ENCODE measurements around the gene EPHA10. TPM values are rescaled to one million over a fixed set of nuclear protein-coding genes. Genes with fewer than 3 reads are reported as not detected.

Gene EPHA10
- total and polyA plus RNA-seq, 4 donors, result under 0.01 to 0.09 (median 0.03) TPM; not detected in 1

- TF ChIP-seq RAD21 (IDR thresholded peaks at IDR 0.05), result peak; percentile 87 to 94
- TF ChIP-seq CTCF (IDR thresholded peaks at IDR 0.05; ENCODE audit: low read depth, low read length, missing input control), result peak; percentile 81
- no peak for TF ChIP-seq FOXA2 (IDR thresholded peaks at IDR 0.05)
- TF ChIP-seq YY1 (IDR thresholded peaks at IDR 0.05), result no peak
- TF ChIP-seq MAX (IDR thresholded peaks at IDR 0.05), result no peak
- TF ChIP-seq HNF4A (conservative IDR thresholded peaks at IDR 0.05), result no peak
- H3K4me3 ChIP-seq (ENCODE audit: low read depth in 1 of 3, low read length in 3 of 3), result no peak overlapping the region
- H3K4me1 ChIP-seq (ENCODE audit: control insufficient read depth in 4 of 4, insufficient read depth in 4 of 4, low read length in 3 of 4), result no peaks in the 10 kb centered on the region
- H3K36me3 ChIP-seq (ENCODE audit: control insufficient read depth in 4 of 4, insufficient read depth in 3 of 4, low read depth in 1 of 4, low read length in 3 of 4), result peaks cover 6 to 48% (median 17%) of the 10 kb centered on the region in 4 donors
- no peak overlapping the region for H3K9ac ChIP-seq (ENCODE audit: low read depth in 1 of 2, low read length in 2 of 2)
- 80% methylated on average over 5 of the region's 5 CpGs for WGBS
- peak; percentile 84 for DNase-seq (ENCODE audit: low spot score)
- H3K27ac ChIP-seq (ENCODE audit: low read depth in 1 of 2, low read length in 2 of 2), result no peak overlapping the region
- no peaks in the 10 kb centered on the region for H3K27me3 ChIP-seq (ENCODE audit: control insufficient read depth in 4 of 4, insufficient read depth in 4 of 4, low read length in 3 of 4)
- H3K9me3 ChIP-seq (ENCODE audit: control insufficient read depth in 4 of 4, low read length in 3 of 4), result no peaks in the 10 kb centered on the region
Measured at GRCh38 chr1:37682334-37682987, 82.5 kb downstream of the EPHA10 start.

- Histone ChIP-seq H3K27me3 (ENCODE audit: control insufficient read depth in 4 of 4, insufficient read depth in 4 of 4, low read length in 3 of 4) (no peaks in the 10 kb centered on the region), H3K4me3 (ENCODE audit: low read depth in 1 of 3, low read length in 3 of 3) (no peak overlapping the region), H3K4me1 (ENCODE audit: control insufficient read depth in 4 of 4, insufficient read depth in 4 of 4, low read length in 3 of 4) (no peaks in the 10 kb centered on the region), H3K9me3 (ENCODE audit: control insufficient read depth in 4 of 4, low read length in 3 of 4) (no peaks in the 10 kb centered on the region), H3K27ac (ENCODE audit: low read depth in 1 of 2, low read length in 2 of 2) (no peak overlapping the region), H3K9ac (ENCODE audit: low read depth in 1 of 2, low read length in 2 of 2) (no peak overlapping the region), H3K36me3 (ENCODE audit: control insufficient read depth in 4 of 4, insufficient read depth in 3 of 4, low read depth in 1 of 4, low read length in 3 of 4) (peaks cover 6 to 38% (median 14%) of the 10 kb centered on the region in 4 donors)
- DNase-seq (ENCODE audit: low spot score), result no peak
- TF ChIP-seq HNF4A (conservative IDR thresholded peaks at IDR 0.05) (no peak), HNF4G (IDR thresholded peaks at IDR 0.05) (no peak), RAD21 (IDR thresholded peaks at IDR 0.05) (no peak), NR2F2 (IDR thresholded peaks at IDR 0.05) (no peak), YY1 (IDR thresholded peaks at IDR 0.05) (no peak), EGR1 (IDR thresholded peaks at IDR 0.05; ENCODE audit: low read depth in 2 of 2) (no peak), FOXA2 (IDR thresholded peaks at IDR 0.05) (no peak), CTCF (IDR thresholded peaks at IDR 0.05; ENCODE audit: low read depth, low read length, missing input control) (no peak), GABPA (IDR thresholded peaks at IDR 0.05 in 1 of 2, conservative IDR thresholded peaks at IDR 0.05 in 1 of 2) (no peak), ZBTB33 (IDR thresholded peaks at IDR 0.05) (no peak)
- WGBS, result 86% methylated on average over 3 of the region's 3 CpGs
Measured at GRCh38 chr1:37680933-37681332, 84.0 kb downstream of the EPHA10 start.

Measured in liver (tissue), 9 donors.